ENCODE results near the gene ZFHX3. TPM values are rescaled to one million over a fixed set of nuclear protein-coding genes. Genes with fewer than 3 reads are reported as not detected.

Gene ZFHX3
- total and polyA plus RNA-seq, 9 of the 15 experiments (the other 6 are each of a cell fraction or from before 2014, with no cell fraction given) = 0.01 to 0.23 (median 0.06) TPM; not detected in 4

- intact Hi-C loops (cut with micrococcal nuclease) = no loop called here
- no peak overlapping the region for H2AFZ ChIP-seq (ENCODE audit: low read depth, low read length)
- peaks cover 23 to 58% of the 10 kb centered on the region in 2 experiments; a peak in 4 of 5 replicates for H3K27me3 ChIP-seq (ENCODE audit: control insufficient read depth in 2 of 2, insufficient read depth in 2 of 2, low read length in 2 of 2)
- ATAC-seq = no peak
- H3K36me3 ChIP-seq (ENCODE audit: control insufficient read depth, insufficient read depth, low read length) = no peaks in the 10 kb centered on the region
- no peak for DNase-seq (ENCODE audit: extremely low read depth in 1 of 4, low spot score in 3 of 4)
- WGBS (ENCODE audit: insufficient coverage, low coverage, missing lambda C conversion rate) = 4% methylated on average over 17 of the region's 57 CpGs
- H3K9ac ChIP-seq (ENCODE audit: insufficient read depth in 1 of 2, low read depth in 2 of 2, low read length in 2 of 2) = no peak overlapping the region
- H3K4me3 ChIP-seq = no peak overlapping the region
- no peak for FAIRE-seq
- H3K9me3 ChIP-seq (replicated peaks; ENCODE audit: control insufficient read depth, insufficient read depth, low read depth, low read length) = no peaks in the 10 kb centered on the region
- H3K27ac ChIP-seq (ENCODE audit: extremely low read depth, low read depth, low read length) = no peak overlapping the region
- no peaks in the 10 kb centered on the region for H3K79me2 ChIP-seq (ENCODE audit: control insufficient read depth, insufficient read depth, low read length)
- in situ Hi-C loops (cut with MboI) = no loop called here
- ChIA-PET CTCF (ENCODE audit: low intra/inter-chr PET ratio) (no interaction called here), POLR2A (no interaction called here)
- no peak overlapping the region for H3K4me2 ChIP-seq (ENCODE audit: insufficient read depth, low read length)
- peaks cover 3% of the 10 kb centered on the region; the same call in 1 of the 2 replicates for H4K20me1 ChIP-seq (replicated peaks; ENCODE audit: control insufficient read depth, insufficient read depth, low read length)
- peaks cover 0 to 5% of the 10 kb centered on the region in 2 experiments; a peak in 2 of 5 replicates for H3K4me1 ChIP-seq (replicated peaks in 1 of 2; ENCODE audit: control insufficient read depth in 2 of 2, insufficient read depth in 2 of 2, low read length in 2 of 2)
- no TSS peak for BruUV-seq (replicated peaks)
- TF ChIP-seq CREM (IDR thresholded peaks at IDR 0.05; ENCODE audit: low read depth) (no peak), GABPB1 (CRISPR knock-in tag; IDR thresholded peaks at IDR 0.05) (no peak), HNRNPLL (IDR thresholded peaks at IDR 0.05; ENCODE audit: low read depth, low read length, poor library complexity, severe bottlenecking) (no peak), DACH1 (IDR thresholded peaks at IDR 0.05; ENCODE audit: partially characterized antibody) (no peak), ZNF263 (CRISPR knock-in tag; IDR thresholded peaks at IDR 0.05; ENCODE audit: borderline replicate concordance) (no peak), DMBX1 (CRISPR knock-in tag; IDR thresholded peaks at IDR 0.05; ENCODE audit: borderline replicate concordance) (no peak), BACH1 (tag; IDR thresholded peaks at IDR 0.05) (no peak), NFIX (CRISPR knock-in tag; IDR thresholded peaks at IDR 0.05; ENCODE audit: low read depth) (no peak), BRD9 (IDR thresholded peaks at IDR 0.05; ENCODE audit: low read depth, partially characterized antibody) (no peak), BCL6 (CRISPR knock-in tag; IDR thresholded peaks at IDR 0.05) (no peak), CREBBP (IDR thresholded peaks at IDR 0.05; ENCODE audit: low read depth, low read length) (no peak), TFAM (CRISPR knock-in tag; conservative IDR thresholded peaks at IDR 0.05) (no peak), NFYB (IDR thresholded peaks at IDR 0.05; ENCODE audit: extremely low read depth, insufficient read length) (no peak), ZNF408 (CRISPR knock-in tag; IDR thresholded peaks at IDR 0.05; ENCODE audit: low read depth) (no peak), HINFP (tag; conservative IDR thresholded peaks at IDR 0.05; ENCODE audit: low read depth) (no peak), ZFX (CRISPR knock-in tag; IDR thresholded peaks at IDR 0.05) (no peak), ZNF695 (CRISPR knock-in tag; IDR thresholded peaks at IDR 0.05) (no peak), MYNN (IDR thresholded peaks at IDR 0.05) (no peak), MYNN (CRISPR knock-in tag; IDR thresholded peaks at IDR 0.05) (no peak), POLR2A (conservative IDR thresholded peaks at IDR 0.05) (no peak)
- H3K9me1 ChIP-seq (ENCODE audit: control insufficient read depth, insufficient read depth, low read length) = no peaks in the 10 kb centered on the region
These were observed 558 bp upstream of the ZFHX3 start for GRCh38 chr16:73048292-73049080.

Data from K562 (cell line).